ENCODE measurements around the gene SDHAF2. TPM values are rescaled to one million over a fixed set of nuclear protein-coding genes. Genes with fewer than 3 reads are reported as not detected.

The SDHAF2 gene
- total RNA-seq, 1 experiment from 2014 or later = 34.0 TPM

DNA sequence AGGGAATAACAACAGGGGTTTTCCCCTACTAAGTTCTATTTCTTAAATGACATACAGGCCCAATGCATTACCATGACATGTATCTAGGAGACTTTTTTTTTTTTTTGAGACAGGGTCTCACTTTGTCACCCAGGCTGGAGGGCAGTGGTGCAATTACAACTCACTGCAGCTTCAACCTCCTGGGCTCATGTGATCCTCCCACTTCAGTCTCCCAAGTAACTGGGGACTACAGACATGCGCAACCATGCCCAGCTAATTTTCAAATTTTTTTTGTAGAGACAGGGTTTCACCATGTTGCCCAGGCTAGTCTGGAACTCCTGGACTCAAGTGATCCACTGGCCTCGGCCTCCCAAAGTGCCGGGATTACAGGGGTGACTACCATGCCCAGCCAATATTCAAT lies 7.7 kb upstream of the SDHAF2 start:
- ATAC-seq = no peak
- peaks cover 73 to 78% of the 10 kb centered on the region in 2 experiments for H3K36me3 ChIP-seq (ENCODE audit: control insufficient read depth in 1 of 2, insufficient read depth in 2 of 2, low read length in 2 of 2)
- no peak for DNase-seq (ENCODE audit: low read depth, low spot score)
- H2AFZ ChIP-seq (ENCODE audit: low read depth, low read length, poor library complexity, severe bottlenecking) = no peak overlapping the region
- peaks cover 99% of the 10 kb centered on the region for H3K79me2 ChIP-seq (ENCODE audit: insufficient read depth, low read length)
- H3K9me2 ChIP-seq (ENCODE audit: insufficient read depth) = no peaks in the 10 kb centered on the region
- H3K9me3 ChIP-seq (ENCODE audit: control insufficient read depth in 1 of 2, insufficient read depth in 1 of 2, low read depth in 1 of 2, low read length in 2 of 2) = no peaks in the 10 kb centered on the region
- no peak for TF ChIP-seq SIN3A (IDR thresholded peaks at IDR 0.05; ENCODE audit: low read depth)
- no peak for TF ChIP-seq CBX3 (IDR thresholded peaks at IDR 0.05; ENCODE audit: low read depth)
- intact Hi-C loops (cut with micrococcal nuclease) = no loop called here
- H4K20me1 ChIP-seq (ENCODE audit: insufficient read depth) = no peaks in the 10 kb centered on the region
- H3K4me2 ChIP-seq (ENCODE audit: low read length) = no peak overlapping the region
- no peak overlapping the region for H3K4me3 ChIP-seq (replicated peaks in 1 of 2; ENCODE audit: low read depth in 1 of 2, low read length in 2 of 2)
- no peak overlapping the region for H3K9ac ChIP-seq (ENCODE audit: low read length)
- CTCF ChIA-PET = interaction anchor here (0.6 kb wide), 1 partner anchor 20 kb away, joined by 3 read pairs; no protein-coding TSS in a partner anchor
- no peaks in the 10 kb centered on the region for H3K4me1 ChIP-seq (ENCODE audit: control insufficient read depth in 1 of 2, insufficient read depth in 2 of 2, low read length in 2 of 2)
- POLR2A ChIA-PET = no interaction called here
- BruUV-seq (replicated peaks) = no TSS peak
- H3K27me3 ChIP-seq (ENCODE audit: insufficient read depth, low read length) = no peaks in the 10 kb centered on the region
- RAD21 ChIA-PET (ENCODE audit: low non-redundant PET in 1 of 2, low total read pairs in 2 of 2, uncharacterized antibody in 2 of 2, unreplicated experiment in 2 of 2) = no interaction called here
- H3K27ac ChIP-seq (ENCODE audit: low read depth, low read length) = no peak overlapping the region

DNA sequence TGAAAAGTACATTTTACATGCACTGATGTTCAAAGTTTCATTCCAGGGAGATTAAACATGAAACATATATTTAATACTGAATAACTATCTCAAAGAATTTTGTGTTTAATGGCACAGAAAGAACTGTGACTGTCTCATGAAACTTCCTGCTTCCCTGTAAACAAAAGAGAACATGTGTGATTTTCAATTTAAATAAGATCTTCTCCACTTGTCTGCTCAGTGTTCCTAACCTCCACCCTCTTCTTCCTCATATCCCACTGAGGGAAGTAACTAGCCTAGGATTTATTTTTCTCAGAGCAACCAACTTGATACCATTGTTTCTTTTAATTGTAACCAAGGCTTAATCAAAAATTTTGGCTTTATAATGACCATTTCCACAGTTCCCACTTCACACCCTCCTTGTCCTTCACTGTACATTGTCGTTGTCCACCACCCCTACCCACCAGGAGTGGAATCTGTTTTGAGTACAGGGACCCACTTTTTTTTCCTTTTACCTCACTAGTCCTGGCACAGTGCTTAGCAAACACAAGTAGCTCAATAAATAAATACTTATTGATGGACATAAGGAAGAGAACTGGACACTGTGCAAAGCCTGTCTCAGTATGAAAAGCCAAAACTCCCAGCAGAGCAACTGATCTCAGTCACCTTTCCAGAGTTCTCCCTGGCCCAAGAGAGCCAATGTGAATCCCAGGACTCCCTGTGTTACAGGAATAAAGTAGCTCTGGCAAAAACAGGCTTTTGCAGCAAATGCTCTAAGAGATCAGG lies 4.4 kb upstream of the SDHAF2 start:
- H4K20me1 ChIP-seq (ENCODE audit: insufficient read depth) = no peaks in the 10 kb centered on the region; the same call in 1 of the 2 replicates
- H3K9me3 ChIP-seq (ENCODE audit: control insufficient read depth in 1 of 2, insufficient read depth in 1 of 2, low read depth in 1 of 2, low read length in 2 of 2) = no peaks in the 10 kb centered on the region
- TF ChIP-seq, protein P1, sequence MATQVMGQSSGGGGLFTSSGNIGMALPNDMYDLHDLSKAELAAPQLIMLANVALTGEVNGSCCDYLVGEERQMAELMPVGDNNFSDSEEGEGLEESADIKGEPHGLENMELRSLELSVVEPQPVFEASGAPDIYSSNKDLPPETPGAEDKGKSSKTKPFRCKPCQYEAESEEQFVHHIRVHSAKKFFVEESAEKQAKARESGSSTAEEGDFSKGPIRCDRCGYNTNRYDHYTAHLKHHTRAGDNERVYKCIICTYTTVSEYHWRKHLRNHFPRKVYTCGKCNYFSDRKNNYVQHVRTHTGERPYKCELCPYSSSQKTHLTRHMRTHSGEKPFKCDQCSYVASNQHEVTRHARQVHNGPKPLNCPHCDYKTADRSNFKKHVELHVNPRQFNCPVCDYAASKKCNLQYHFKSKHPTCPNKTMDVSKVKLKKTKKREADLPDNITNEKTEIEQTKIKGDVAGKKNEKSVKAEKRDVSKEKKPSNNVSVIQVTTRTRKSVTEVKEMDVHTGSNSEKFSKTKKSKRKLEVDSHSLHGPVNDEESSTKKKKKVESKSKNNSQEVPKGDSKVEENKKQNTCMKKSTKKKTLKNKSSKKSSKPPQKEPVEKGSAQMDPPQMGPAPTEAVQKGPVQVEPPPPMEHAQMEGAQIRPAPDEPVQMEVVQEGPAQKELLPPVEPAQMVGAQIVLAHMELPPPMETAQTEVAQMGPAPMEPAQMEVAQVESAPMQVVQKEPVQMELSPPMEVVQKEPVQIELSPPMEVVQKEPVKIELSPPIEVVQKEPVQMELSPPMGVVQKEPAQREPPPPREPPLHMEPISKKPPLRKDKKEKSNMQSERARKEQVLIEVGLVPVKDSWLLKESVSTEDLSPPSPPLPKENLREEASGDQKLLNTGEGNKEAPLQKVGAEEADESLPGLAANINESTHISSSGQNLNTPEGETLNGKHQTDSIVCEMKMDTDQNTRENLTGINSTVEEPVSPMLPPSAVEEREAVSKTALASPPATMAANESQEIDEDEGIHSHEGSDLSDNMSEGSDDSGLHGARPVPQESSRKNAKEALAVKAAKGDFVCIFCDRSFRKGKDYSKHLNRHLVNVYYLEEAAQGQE (IDR thresholded peaks at IDR 0.05; ENCODE audit: low read depth) = no peak
- TF ChIP-seq ZNF274 (IDR thresholded peaks at IDR 0.05; ENCODE audit: low read depth, low read length) (no peak), POLR2AphosphoS5 (IDR thresholded peaks at IDR 0.05; ENCODE audit: low read depth, low read length) (no peak), SRF (IDR thresholded peaks at IDR 0.05; ENCODE audit: low read depth) (no peak), JUND (IDR thresholded peaks at IDR 0.05) (no peak), EGR1 (IDR thresholded peaks at IDR 0.05; ENCODE audit: low read depth) (no peak), CEBPB (IDR thresholded peaks at IDR 0.05; ENCODE audit: low read depth) (no peak), RAD21 (IDR thresholded peaks at IDR 0.05; ENCODE audit: low read depth) (no peak), POLR2A (IDR thresholded peaks at IDR 0.05; ENCODE audit: borderline replicate concordance, extremely low read depth, insufficient read depth, insufficient read length) (no peak), TCF7L2 (IDR thresholded peaks at IDR 0.05; ENCODE audit: borderline replicate concordance, extremely low read depth, insufficient read depth, insufficient read length) (no peak)
- TF ChIP-seq, protein P2, sequence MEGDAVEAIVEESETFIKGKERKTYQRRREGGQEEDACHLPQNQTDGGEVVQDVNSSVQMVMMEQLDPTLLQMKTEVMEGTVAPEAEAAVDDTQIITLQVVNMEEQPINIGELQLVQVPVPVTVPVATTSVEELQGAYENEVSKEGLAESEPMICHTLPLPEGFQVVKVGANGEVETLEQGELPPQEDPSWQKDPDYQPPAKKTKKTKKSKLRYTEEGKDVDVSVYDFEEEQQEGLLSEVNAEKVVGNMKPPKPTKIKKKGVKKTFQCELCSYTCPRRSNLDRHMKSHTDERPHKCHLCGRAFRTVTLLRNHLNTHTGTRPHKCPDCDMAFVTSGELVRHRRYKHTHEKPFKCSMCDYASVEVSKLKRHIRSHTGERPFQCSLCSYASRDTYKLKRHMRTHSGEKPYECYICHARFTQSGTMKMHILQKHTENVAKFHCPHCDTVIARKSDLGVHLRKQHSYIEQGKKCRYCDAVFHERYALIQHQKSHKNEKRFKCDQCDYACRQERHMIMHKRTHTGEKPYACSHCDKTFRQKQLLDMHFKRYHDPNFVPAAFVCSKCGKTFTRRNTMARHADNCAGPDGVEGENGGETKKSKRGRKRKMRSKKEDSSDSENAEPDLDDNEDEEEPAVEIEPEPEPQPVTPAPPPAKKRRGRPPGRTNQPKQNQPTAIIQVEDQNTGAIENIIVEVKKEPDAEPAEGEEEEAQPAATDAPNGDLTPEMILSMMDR (IDR thresholded peaks at IDR 0.05 in 2 of 3, conservative IDR thresholded peaks at IDR 0.05 in 1 of 3; ENCODE audit: borderline replicate concordance in 1 of 3, insufficient read depth in 1 of 3, low read depth in 2 of 3, low read length in 2 of 3) = no peak
- TF ChIP-seq, protein P3, sequence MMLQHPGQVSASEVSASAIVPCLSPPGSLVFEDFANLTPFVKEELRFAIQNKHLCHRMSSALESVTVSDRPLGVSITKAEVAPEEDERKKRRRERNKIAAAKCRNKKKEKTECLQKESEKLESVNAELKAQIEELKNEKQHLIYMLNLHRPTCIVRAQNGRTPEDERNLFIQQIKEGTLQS (IDR thresholded peaks at IDR 0.05) = no peak
- peaks cover 95% of the 10 kb centered on the region for H3K79me2 ChIP-seq (ENCODE audit: insufficient read depth, low read length)
- BruUV-seq (replicated peaks) = no TSS peak
- peaks cover 62 to 65% of the 10 kb centered on the region in 2 experiments for H3K36me3 ChIP-seq (ENCODE audit: control insufficient read depth in 1 of 2, insufficient read depth in 2 of 2, low read length in 2 of 2)
- no peak overlapping the region for H3K9ac ChIP-seq (ENCODE audit: low read length)
- H3K4me2 ChIP-seq (ENCODE audit: low read length) = no peak overlapping the region
- ChIA-PET RAD21 (ENCODE audit: low non-redundant PET in 1 of 2, low total read pairs in 2 of 2, uncharacterized antibody in 2 of 2, unreplicated experiment in 2 of 2) (no interaction called here), CTCF (no interaction called here), POLR2A (interaction anchor here (1.4 kb wide), 1 partner anchor 26 kb away, joined by 4 read pairs; no protein-coding TSS in a partner anchor)
- DNase-seq (ENCODE audit: low read depth, low spot score) (no peak), ATAC-seq (no peak)
- no peak overlapping the region for H3K27ac ChIP-seq (ENCODE audit: low read depth, low read length)
- H3K4me3 ChIP-seq (replicated peaks in 1 of 2; ENCODE audit: low read depth in 1 of 2, low read length in 2 of 2) = no peak overlapping the region
- no peak overlapping the region for H2AFZ ChIP-seq (ENCODE audit: low read depth, low read length, poor library complexity, severe bottlenecking)
- peaks cover 6 to 10% of the 10 kb centered on the region in 2 experiments for H3K4me1 ChIP-seq (ENCODE audit: control insufficient read depth in 1 of 2, insufficient read depth in 2 of 2, low read length in 2 of 2)
- intact Hi-C loops (cut with micrococcal nuclease) = no loop called here
- H3K27me3 ChIP-seq (ENCODE audit: insufficient read depth, low read length) = no peaks in the 10 kb centered on the region
- no peaks in the 10 kb centered on the region for H3K9me2 ChIP-seq (ENCODE audit: insufficient read depth)
